DND-41 (cell line): ENCODE data around the gene MTTP.

Source experiments
- ATAC-seq: fragments of 200-7000 bp; cut with Tn5 transposase; 3 replicates; pipeline ENCODE4 v1.9.1; 2021; ENCODE audit warnings: low read depth; ENCODE audit not compliant: insufficient read depth
- DNase-seq: peaks from one replicate; pipeline ENCODE4 v3.0.0-alpha.2; 2020
- H2AFZ ChIP-seq: 2 replicates; pipeline ENCODE4 v1.6.0; 2012; ENCODE audit warnings: low read depth, low read length
- H3K27ac ChIP-seq: 2 replicates; pipeline ENCODE4 v1.5.1; 2012; ENCODE audit warnings: low read length, inconsistent platforms
- H3K27me3 ChIP-seq: fragments of 200-600 bp; sonication (generic); 2 replicates; pipeline ENCODE4 v1.6.0; 2012; ENCODE audit warnings: low read length, mild to moderate bottlenecking, inconsistent platforms; ENCODE audit not compliant: insufficient read depth, poor library complexity
- H3K36me3 ChIP-seq: 2 replicates; pipeline ENCODE4 v1.5.1; 2012; ENCODE audit warnings: low read length, inconsistent platforms; ENCODE audit not compliant: insufficient read depth
- H3K4me1 ChIP-seq: 2 replicates; pipeline ENCODE4 v1.5.1; 2012; ENCODE audit warnings: mild to moderate bottlenecking, low read length; ENCODE audit not compliant: insufficient read depth
- H3K4me2 ChIP-seq: 2 replicates; pipeline ENCODE4 v1.6.0; 2012; ENCODE audit warnings: mild to moderate bottlenecking, moderate library complexity, low read length, inconsistent platforms; ENCODE audit not compliant: insufficient read depth
- H3K4me3 ChIP-seq, 2 experiments: fragments of 200-600 bp in 1 of 2; shearing (Covaris generic) in 1 of 2; 2 replicates each; pipeline ENCODE4 v1.5.1; 2012 to 2016; ENCODE audit warnings: inconsistent platforms in 2 of 2, low read length in 2 of 2, mild to moderate bottlenecking in 2 of 2, low read depth in 1 of 2, moderate library complexity in 1 of 2
- H3K79me2 ChIP-seq: 2 replicates; pipeline ENCODE4 v1.6.0; 2012; ENCODE audit warnings: low read length, inconsistent platforms; ENCODE audit not compliant: insufficient read depth
- H3K9ac ChIP-seq: 2 replicates; pipeline ENCODE4 v1.6.0; 2012; ENCODE audit warnings: low read depth, mild to moderate bottlenecking, inconsistent platforms, low read length, moderate library complexity
- H3K9me3 ChIP-seq: 2 replicates; pipeline ENCODE4 v1.5.1; 2012; ENCODE audit warnings: low read length, moderate library complexity, mild to moderate bottlenecking, inconsistent platforms; ENCODE audit not compliant: insufficient read depth, severe bottlenecking
- H4K20me1 ChIP-seq: 2 replicates; pipeline ENCODE4 v1.6.0; 2012; ENCODE audit warnings: low read length; ENCODE audit not compliant: insufficient read depth
- CTCF ChIP-seq: IDR thresholded peaks from 2 replicates; pipeline ENCODE4 v1.5.1; 2012; ENCODE audit warnings: borderline replicate concordance, low read length, moderate library complexity, mild to moderate bottlenecking; ENCODE audit not compliant: poor library complexity, severe bottlenecking; ENCODE audit errors: extremely low read depth
- EZH2 ChIP-seq: IDR thresholded peaks from 3 replicates; pipeline ENCODE4 v1.6.1; 2012; ENCODE audit warnings: borderline replicate concordance, low read depth, mild to moderate bottlenecking, moderate library complexity, low read length, inconsistent platforms; ENCODE audit not compliant: severe bottlenecking

The MTTP gene

GRCh38 chr4:99629962-99630554 is 55.4 kb downstream of the MTTP start:
- Histone ChIP-seq H3K4me1 (no peaks in the 10 kb centered on the region), H3K27me3 (no peaks in the 10 kb centered on the region), H3K4me2 (no peak overlapping the region), H3K36me3 (no peaks in the 10 kb centered on the region), H3K9me3 (no peaks in the 10 kb centered on the region), H2AFZ (no peak overlapping the region), H4K20me1 (no peaks in the 10 kb centered on the region), H3K27ac (no peak overlapping the region), H3K79me2 (no peaks in the 10 kb centered on the region), H3K4me3 (no peak overlapping the region), H3K9ac (no peak overlapping the region)
- TF ChIP-seq EZH2 (no peak), CTCF (no peak)
- DNase-seq (no peak), ATAC-seq (peak; percentile 73)

- Histone ChIP-seq H2AFZ (no peak overlapping the region), H3K79me2 (no peaks in the 10 kb centered on the region), H4K20me1 (no peaks in the 10 kb centered on the region), H3K4me2 (no peak overlapping the region), H3K9me3 (no peaks in the 10 kb centered on the region), H3K4me3 (no peak overlapping the region), H3K4me1 (no peaks in the 10 kb centered on the region), H3K9ac (no peak overlapping the region), H3K36me3 (no peaks in the 10 kb centered on the region), H3K27ac (no peak overlapping the region), H3K27me3 (no peaks in the 10 kb centered on the region)
- TF ChIP-seq CTCF (no peak), EZH2 (no peak)
- ATAC-seq = no peak
- no peak for DNase-seq
Measured at GRCh38 chr4:99630857-99631360, 56.3 kb downstream of the MTTP start.

- DNase-seq (no peak), ATAC-seq (no peak)
- no peak overlapping the region for H3K4me2 ChIP-seq
- no peak for TF ChIP-seq CTCF
- no peak for TF ChIP-seq EZH2
- no peaks in the 10 kb centered on the region for H3K79me2 ChIP-seq
- H3K36me3 ChIP-seq = no peaks in the 10 kb centered on the region
- no peak overlapping the region for H3K27ac ChIP-seq
- H3K4me1 ChIP-seq = no peaks in the 10 kb centered on the region
- H3K9ac ChIP-seq = no peak overlapping the region
- no peaks in the 10 kb centered on the region for H3K9me3 ChIP-seq
- no peaks in the 10 kb centered on the region for H4K20me1 ChIP-seq
- H3K27me3 ChIP-seq = no peaks in the 10 kb centered on the region
- no peak overlapping the region for H2AFZ ChIP-seq
- no peak overlapping the region for H3K4me3 ChIP-seq
Measured at GRCh38 chr4:99633772-99634171, 59.1 kb downstream of the MTTP start.
